Memory B cell (primary cell): Measurements from ENCODE around the gene PADI4.
"Not testable (repeated sequence)": the region's sequence is repeated elsewhere in the genome, so short reads cannot be mapped to it uniquely, and the experiment has no call there.

Experiments used
- ATAC-seq: fragments of 150-1000 bp; cut with Tn5 transposase; 2 replicates; pipeline ENCODE4 v1.10.0; 2021; ENCODE audit warnings: low read depth, mild to moderate bottlenecking, moderate library complexity
- DNase-seq, 2 donors: peaks; one replicate each; pipeline ENCODE4 v3.0.0; 2022; ENCODE audit warnings: low spot score in 2 of 2
- H3K27ac Mint-ChIP-seq: one replicate; pipeline ENCODE4 v1.8.0; 2022; ENCODE audit warnings: mild to moderate bottlenecking, moderate library complexity, mixed read lengths
- H3K27me3 Mint-ChIP-seq: one replicate; pipeline ENCODE4 v1.8.0; 2022; ENCODE audit warnings: mixed read lengths
- H3K36me3 Mint-ChIP-seq: one replicate; pipeline ENCODE4 v1.8.0; 2022; ENCODE audit warnings: mild to moderate bottlenecking, mixed read lengths
- H3K4me1 Mint-ChIP-seq: one replicate; pipeline ENCODE4 v1.8.0; 2022; ENCODE audit warnings: mixed read lengths
- H3K4me3 Mint-ChIP-seq: one replicate; pipeline ENCODE4 v1.8.0; 2022; ENCODE audit warnings: mild to moderate bottlenecking, moderate library complexity, mixed read lengths
- H3K9me3 Mint-ChIP-seq: one replicate; pipeline ENCODE4 v1.8.0; 2022; ENCODE audit warnings: mixed read lengths

PADI4 gene

GRCh38 chr1:17340358-17340757 is 32.4 kb downstream of the PADI4 start:
- Mint-ChIP-seq H3K9me3 (peaks cover 4% of the 10 kb centered on the region), H3K27ac (no peak overlapping the region)

GRCh38 chr1:17342014-17342441 is 34.0 kb downstream of the PADI4 start:
- ATAC-seq: no peak

More at GRCh38 chr1:17340358-17340757, 32.4 kb downstream of the PADI4 start:
- no peak for ATAC-seq
- Mint-ChIP-seq H3K4me3 (no peak overlapping the region), H3K36me3 (no peaks in the 10 kb centered on the region), H3K27me3 (peaks cover 16% of the 10 kb centered on the region), H3K4me1 (no peaks in the 10 kb centered on the region)
- DNase-seq: no peak

GRCh38 chr1:17345506-17345905 is 37.5 kb downstream of the PADI4 start:
- not testable (repeated sequence) for ATAC-seq, H3K36me3 Mint-ChIP-seq, H3K9me3 Mint-ChIP-seq, H3K4me1 Mint-ChIP-seq, H3K4me3 Mint-ChIP-seq, DNase-seq, H3K27ac Mint-ChIP-seq
- H3K27me3 Mint-ChIP-seq: peaks cover 16% of the 10 kb centered on the region

More at GRCh38 chr1:17342014-17342441, 34.0 kb downstream of the PADI4 start:
- Mint-ChIP-seq H3K36me3 (peaks cover 2% of the 10 kb centered on the region), H3K27me3 (peaks cover 17% of the 10 kb centered on the region), H3K4me3 (no peak overlapping the region), H3K27ac (no peak overlapping the region), H3K4me1 (no peaks in the 10 kb centered on the region), H3K9me3 (peaks cover 6% of the 10 kb centered on the region)
- no peak for DNase-seq

DNA sequence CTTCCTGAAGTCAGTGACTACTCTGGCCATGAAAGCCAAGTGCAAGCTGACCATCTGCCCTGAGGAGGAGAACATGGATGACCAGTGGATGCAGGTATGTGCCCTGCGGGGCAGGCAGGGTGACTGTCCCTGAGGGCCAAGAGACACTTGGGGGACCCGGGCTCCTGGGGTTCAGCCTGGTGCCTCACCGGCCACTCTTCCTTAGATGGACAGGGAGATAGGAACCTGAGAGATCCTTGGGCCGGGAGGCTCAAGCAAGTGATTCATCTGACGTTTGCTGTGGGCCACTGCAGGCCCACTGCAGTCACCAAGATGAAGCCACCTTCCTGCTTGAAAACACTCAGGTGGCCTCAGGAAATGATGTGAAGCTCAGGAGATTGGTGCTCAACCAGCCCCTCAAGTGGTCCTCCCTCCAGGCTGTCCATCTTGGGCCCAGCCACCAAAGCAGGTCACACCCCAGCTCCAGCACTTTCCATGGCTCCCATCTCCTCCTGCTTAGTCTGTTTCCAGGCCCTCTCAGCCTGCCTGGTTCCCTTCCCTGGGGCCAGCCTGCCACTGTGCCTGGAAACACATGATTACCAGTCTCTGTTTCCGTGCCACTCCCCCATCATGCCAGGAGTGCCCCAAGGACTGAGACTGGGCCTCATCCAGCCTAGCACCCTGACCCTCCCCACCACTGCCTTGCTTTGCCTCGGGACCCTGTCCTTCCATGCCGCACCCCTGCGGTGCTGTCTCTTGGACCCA is 38.2 kb downstream of the PADI4 start:
- DNase-seq (no peak), ATAC-seq (no peak)
- H3K27ac Mint-ChIP-seq: no peak overlapping the region
- peaks cover 18% of the 10 kb centered on the region for H3K27me3 Mint-ChIP-seq
- no peaks in the 10 kb centered on the region for H3K4me1 Mint-ChIP-seq
- peaks cover 6% of the 10 kb centered on the region for H3K9me3 Mint-ChIP-seq
- peaks cover 2% of the 10 kb centered on the region for H3K36me3 Mint-ChIP-seq
- H3K4me3 Mint-ChIP-seq: no peak overlapping the region

DNA sequence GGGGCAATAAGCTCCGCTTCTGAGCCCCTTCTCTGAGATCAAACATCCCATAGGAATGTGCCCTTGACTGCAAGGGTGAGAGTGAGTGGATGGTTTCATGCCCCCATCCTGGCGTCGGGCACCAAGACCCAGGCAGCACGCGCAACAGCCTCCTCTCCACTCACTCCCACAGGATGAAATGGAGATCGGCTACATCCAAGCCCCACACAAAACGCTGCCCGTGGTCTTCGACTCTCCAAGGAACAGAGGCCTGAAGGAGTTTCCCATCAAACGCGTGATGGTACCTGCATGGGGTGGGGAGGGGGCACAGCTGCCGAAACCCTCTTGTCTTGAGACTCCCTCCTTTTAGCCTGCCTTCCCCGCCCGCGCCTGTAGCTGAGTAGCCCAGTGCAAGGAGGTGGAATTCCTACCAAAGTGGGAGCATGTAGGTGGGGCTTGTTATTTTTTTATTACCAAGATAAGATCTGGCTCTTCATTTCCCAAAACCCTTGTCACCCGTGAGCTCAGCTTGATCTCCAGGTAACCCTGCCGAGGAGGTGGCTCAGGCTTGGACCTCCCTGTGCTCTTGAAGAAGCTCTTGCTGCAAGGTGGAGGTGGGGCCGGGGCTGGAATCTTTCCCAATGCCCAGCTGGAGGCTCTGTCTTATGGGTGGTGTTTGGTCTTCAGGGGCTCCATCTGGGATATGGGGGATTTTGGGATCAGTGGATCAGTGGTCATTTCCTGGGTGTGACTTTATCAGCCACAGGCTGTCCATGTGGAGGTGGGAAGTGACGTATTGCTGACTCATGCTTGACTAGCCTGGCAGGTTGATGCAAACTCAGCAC is 40.0 kb downstream of the PADI4 start:
- Mint-ChIP-seq H3K4me3 (no peak overlapping the region), H3K36me3 (peaks cover 2% of the 10 kb centered on the region), H3K9me3 (peaks cover 6% of the 10 kb centered on the region), H3K27ac (no peak overlapping the region), H3K4me1 (no peaks in the 10 kb centered on the region), H3K27me3 (peaks cover 30% of the 10 kb centered on the region)
- DNase-seq (no peak), ATAC-seq (no peak)

GRCh38 chr1:17348593-17349234 is 40.7 kb downstream of the PADI4 start:
- Mint-ChIP-seq H3K4me3 (no peak overlapping the region), H3K36me3 (peaks cover 2% of the 10 kb centered on the region), H3K4me1 (no peaks in the 10 kb centered on the region), H3K9me3 (peaks cover 5% of the 10 kb centered on the region), H3K27ac (no peak overlapping the region), H3K27me3 (peaks cover 32% of the 10 kb centered on the region)
- DNase-seq: no peak
- ATAC-seq: no peak

DNA sequence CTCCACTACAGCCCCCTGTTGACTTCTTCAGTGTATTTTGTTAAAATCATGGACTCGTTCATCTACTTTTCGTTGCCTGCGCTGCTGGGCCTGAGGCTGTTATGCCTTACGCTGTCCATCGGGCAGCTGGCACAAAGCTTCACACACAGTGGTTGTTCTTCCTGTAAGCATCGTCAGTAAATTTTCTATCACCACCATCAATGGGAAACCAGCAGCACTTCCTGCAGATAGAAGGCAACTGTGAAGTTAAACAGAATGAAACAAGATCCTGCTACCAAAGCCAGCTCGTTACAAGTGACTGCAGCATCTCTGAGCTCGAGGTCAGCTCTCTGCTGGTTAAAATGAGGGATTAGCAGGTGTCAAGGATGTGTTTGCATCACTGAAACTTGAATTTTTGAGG is 42.1 kb downstream of the PADI4 start:
- DNase-seq (no peak), ATAC-seq (no peak)
- Mint-ChIP-seq H3K27ac (no peak overlapping the region), H3K4me1 (no peaks in the 10 kb centered on the region), H3K36me3 (peaks cover 2% of the 10 kb centered on the region), H3K4me3 (no peak overlapping the region), H3K9me3 (peaks cover 1% of the 10 kb centered on the region), H3K27me3 (peaks cover 32% of the 10 kb centered on the region)

GRCh38 chr1:17350928-17351446 is 43.0 kb downstream of the PADI4 start:
- no peaks in the 10 kb centered on the region for H3K9me3 Mint-ChIP-seq

GRCh38 chr1:17351598-17352324 is 43.8 kb downstream of the PADI4 start:
- Mint-ChIP-seq H3K4me3 (no peak overlapping the region), H3K9me3 (no peaks in the 10 kb centered on the region), H3K36me3 (peaks cover under 1% of the 10 kb centered on the region), H3K27ac (no peak overlapping the region), H3K4me1 (peaks cover 6% of the 10 kb centered on the region), H3K27me3 (peaks cover 32% of the 10 kb centered on the region)
- ATAC-seq: no peak
- DNase-seq: no peak

More at GRCh38 chr1:17350928-17351446, 43.0 kb downstream of the PADI4 start:
- ATAC-seq (no peak), DNase-seq (no peak)
- Mint-ChIP-seq H3K36me3 (peaks cover 2% of the 10 kb centered on the region), H3K4me1 (peaks cover 3% of the 10 kb centered on the region), H3K27me3 (peaks cover 32% of the 10 kb centered on the region), H3K4me3 (no peak overlapping the region), H3K27ac (no peak overlapping the region)

DNA sequence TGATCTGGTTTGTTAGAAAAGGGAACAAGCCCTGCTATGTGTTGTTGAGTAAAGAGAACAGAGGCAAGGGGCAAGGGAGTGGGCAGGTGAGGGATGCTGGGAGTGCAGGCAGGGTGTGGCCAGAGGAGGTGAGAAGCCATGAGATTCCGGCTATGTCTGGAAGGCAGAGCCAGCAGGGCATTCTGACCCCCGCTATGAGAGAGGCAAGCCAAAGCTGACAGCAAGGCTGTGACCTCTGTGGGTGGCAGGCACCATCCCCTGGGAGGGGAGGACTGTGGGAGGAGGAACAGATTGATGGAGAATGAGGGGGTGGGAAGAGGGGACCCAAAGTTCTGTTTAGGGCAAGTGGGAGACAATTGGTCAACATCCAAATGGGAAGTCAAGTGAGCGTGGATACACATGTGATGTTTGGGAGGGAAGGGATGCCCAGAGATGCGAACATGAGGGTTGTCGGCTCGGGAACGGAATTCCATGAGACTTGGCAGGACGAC is 44.5 kb downstream of the PADI4 start:
- Mint-ChIP-seq H3K27ac (no peak overlapping the region), H3K4me3 (no peak overlapping the region), H3K9me3 (no peaks in the 10 kb centered on the region), H3K36me3 (no peaks in the 10 kb centered on the region), H3K27me3 (peaks cover 32% of the 10 kb centered on the region), H3K4me1 (peaks cover 6% of the 10 kb centered on the region)
- ATAC-seq: no peak
- DNase-seq: no peak

- no peak for ATAC-seq
- no peak for DNase-seq
- Mint-ChIP-seq H3K4me1 (peaks cover 6% of the 10 kb centered on the region), H3K27ac (no peak overlapping the region), H3K4me3 (no peak overlapping the region), H3K36me3 (no peaks in the 10 kb centered on the region), H3K9me3 (no peaks in the 10 kb centered on the region), H3K27me3 (peaks cover 23% of the 10 kb centered on the region)
Measured at GRCh38 chr1:17355898-17356297, 47.9 kb downstream of the PADI4 start.

- H3K4me3 Mint-ChIP-seq: no peak overlapping the region
- ATAC-seq: no peak
- H3K36me3 Mint-ChIP-seq: no peaks in the 10 kb centered on the region
- peaks cover 24% of the 10 kb centered on the region for H3K27me3 Mint-ChIP-seq
- DNase-seq: no peak
- H3K27ac Mint-ChIP-seq: no peak overlapping the region
- H3K4me1 Mint-ChIP-seq: peaks cover 6% of the 10 kb centered on the region
- H3K9me3 Mint-ChIP-seq: no peaks in the 10 kb centered on the region
Measured at GRCh38 chr1:17356387-17357026, 48.5 kb downstream of the PADI4 start.

DNA sequence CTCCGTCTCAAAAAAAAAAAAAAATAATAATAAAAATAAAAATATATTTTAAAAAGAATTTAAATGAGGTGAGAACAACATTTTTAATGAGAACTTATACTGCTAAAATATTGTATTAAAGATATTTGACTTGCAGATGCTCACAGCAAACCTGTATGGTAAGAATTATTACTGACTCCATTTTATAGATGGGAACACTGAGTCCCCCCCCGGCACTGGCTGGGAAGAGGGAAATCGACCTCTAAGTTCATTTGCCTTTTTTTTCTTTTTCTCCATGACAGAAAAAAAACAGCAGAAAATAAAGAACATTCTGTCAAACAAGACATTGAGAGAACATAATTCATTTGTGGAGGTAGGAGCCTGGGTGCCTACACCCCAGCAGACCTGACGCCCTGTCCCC is 50.6 kb downstream of the PADI4 start:
- H3K4me3 Mint-ChIP-seq: no peak overlapping the region
- no peaks in the 10 kb centered on the region for H3K9me3 Mint-ChIP-seq
- no peak for DNase-seq
- H3K27ac Mint-ChIP-seq: no peak overlapping the region
- peaks cover 6% of the 10 kb centered on the region for H3K4me1 Mint-ChIP-seq
- H3K36me3 Mint-ChIP-seq: no peaks in the 10 kb centered on the region
- peaks cover 12% of the 10 kb centered on the region for H3K27me3 Mint-ChIP-seq
- ATAC-seq: no peak
